Thyroid gland (tissue), 4 donors: ENCODE data around the gene HUS1. TPM values are rescaled to one million over a fixed set of nuclear protein-coding genes. Genes with fewer than 3 reads are reported as not detected.

Source experiments
- DNase-seq, 2 donors: peaks; one replicate each; pipeline ENCODE4 v3.0.0-alpha.2; 2019
- H3K27ac ChIP-seq, 3 donors: fragments of 200-600 bp; sonication (generic); 1 replicate in 2 of 3; 2 replicates in 1 of 3; pipeline ENCODE4 v1.5.1; 2016 to 2019; ENCODE audit warnings: mild to moderate bottlenecking in 1 of 3, moderate library complexity in 1 of 3
- H3K27me3 ChIP-seq: fragments of 200-600 bp; sonication (generic); one replicate; pipeline ENCODE4 v1.5.1; 2019
- H3K36me3 ChIP-seq, 2 donors: fragments of 200-600 bp; sonication (generic); one replicate each; pipeline ENCODE4 v1.5.1; 2016 to 2019
- H3K4me1 ChIP-seq, 2 donors: fragments of 200-600 bp; sonication (generic); one replicate each; pipeline ENCODE4 v1.5.1; 2017 to 2019
- H3K4me3 ChIP-seq, 3 donors: fragments of 200-600 bp; sonication (generic); replicated peaks in 1 of 3; 1 replicate in 2 of 3; 2 replicates in 1 of 3; pipeline ENCODE4 v1.5.1; 2016; ENCODE audit warnings: mild to moderate bottlenecking in 1 of 3
- H3K9me3 ChIP-seq: fragments of 200-600 bp; sonication (generic); one replicate; pipeline ENCODE4 v1.5.1; 2017
- CTCF ChIP-seq, 6 experiments: fragments of 200-600 bp in 3 of 6; fragments of 450-650 bp in 3 of 6; sonication (generic) in 3 of 6; IDR thresholded peaks; one replicate each; pipeline ENCODE4 v1.5.1; 2016 to 2019; ENCODE audit warnings: antibody characterized with exemption in 6 of 6, mild to moderate bottlenecking in 2 of 6, inconsistent platforms in 1 of 6, moderate library complexity in 1 of 6
- POLR2A ChIP-seq, 2 donors: fragments of 450-650 bp; IDR thresholded peaks; one replicate each; pipeline ENCODE4 v1.6.1; 2017; ENCODE audit warnings: antibody characterized with exemption in 2 of 2, mild to moderate bottlenecking in 2 of 2, moderate library complexity in 1 of 2
- WGBS, 2 donors: methylation state at CpG; one replicate each; pipeline ENCODE4 v1.1.5; 2017; 5-methylcytosine and 5-hydroxymethylcytosine counted together
- intact Hi-C: fragments of 100-400 bp; cut with DNase I; formaldehyde crosslinking; loops from one replicate; pipeline ENCODE4 v1.15.1; 2023
- total RNA-seq, 4 donors: library from RNA; depleted of rRNA; stranded (reverse); fragments of >200 nt; gene quantifications; one replicate each; pipeline ENCODE4 v1.2.3, GENCODE V29; 2016

Gene HUS1
- total RNA-seq, 4 donors from 2014 or later: 32.1 to 83.8 (median 39.8) TPM

- no peaks in the 10 kb centered on the region for H3K9me3 ChIP-seq
- intact Hi-C loops: loop anchor here (5.0 kb wide), 1 partner anchor 170 kb away; no protein-coding TSS in a partner anchor
- H3K4me3 ChIP-seq: no peak overlapping the region
- peak overlapping the region in 1 of 3 donors; percentile 83 for H3K27ac ChIP-seq
- peaks cover 0 to 22% of the 10 kb centered on the region in 2 donors for H3K4me1 ChIP-seq
- 87 to 93% methylated on average over 10 of the region's 10 CpGs for WGBS, 2 donors
- no peaks in the 10 kb centered on the region for H3K36me3 ChIP-seq
- no peak for TF ChIP-seq POLR2A (IDR thresholded peaks at IDR 0.05)
- TF ChIP-seq CTCF (IDR thresholded peaks at IDR 0.05): no peak
- no peak for DNase-seq
- no peaks in the 10 kb centered on the region for H3K27me3 ChIP-seq
These were observed 37.3 kb downstream of the HUS1 start for GRCh38 chr7:47942132-47942531.

GRCh38 chr7:47941136-47941844 lies 38.1 kb downstream of the HUS1 start:
- WGBS, 2 donors: 66 to 73% methylated on average over 9 of the region's 9 CpGs
- no peaks in the 10 kb centered on the region for H3K9me3 ChIP-seq
- no peak for DNase-seq
- TF ChIP-seq CTCF (IDR thresholded peaks at IDR 0.05) (no peak), POLR2A (IDR thresholded peaks at IDR 0.05) (no peak)
- peak overlapping the region; percentile 40 to 83 (median 78) for H3K27ac ChIP-seq
- no peaks in the 10 kb centered on the region for H3K27me3 ChIP-seq
- intact Hi-C loops: loop anchor here (5.0 kb wide), 1 partner anchor 171 kb away; no protein-coding TSS in a partner anchor
- H3K36me3 ChIP-seq: no peaks in the 10 kb centered on the region
- peaks cover 0 to 23% of the 10 kb centered on the region in 2 donors for H3K4me1 ChIP-seq
- H3K4me3 ChIP-seq: no peak overlapping the region

- WGBS, 2 donors: 70 to 79% methylated on average over 14 of the region's 14 CpGs
- intact Hi-C loops: loop anchor here (5.0 kb wide), 1 partner anchor 172 kb away; no protein-coding TSS in a partner anchor
- Histone ChIP-seq H3K4me1 (peaks cover 0 to 23% of the 10 kb centered on the region in 2 donors), H3K27ac (peak overlapping the region in 2 of 3 donors; percentile 78 to 83), H3K4me3 (no peak overlapping the region), H3K9me3 (no peaks in the 10 kb centered on the region), H3K27me3 (no peaks in the 10 kb centered on the region), H3K36me3 (no peaks in the 10 kb centered on the region)
- DNase-seq: peak in 1 of 2 donors; percentile 9
- TF ChIP-seq POLR2A (IDR thresholded peaks at IDR 0.05) (no peak), CTCF (IDR thresholded peaks at IDR 0.05) (no peak)
These were observed 39.1 kb downstream of the HUS1 start for GRCh38 chr7:47940088-47941013.

GRCh38 chr7:47939425-47940036 lies 39.9 kb downstream of the HUS1 start:
- WGBS, 2 donors: 95 to 97% methylated on average over 6 to 7 of the region's 7 CpGs
- peaks cover 0 to 23% of the 10 kb centered on the region in 2 donors for H3K4me1 ChIP-seq
- H3K9me3 ChIP-seq: no peaks in the 10 kb centered on the region
- H3K27me3 ChIP-seq: no peaks in the 10 kb centered on the region
- TF ChIP-seq CTCF (IDR thresholded peaks at IDR 0.05) (no peak), POLR2A (IDR thresholded peaks at IDR 0.05) (no peak)
- no peak for DNase-seq
- H3K4me3 ChIP-seq: no peak overlapping the region
- H3K36me3 ChIP-seq: no peaks in the 10 kb centered on the region
- intact Hi-C loops: loop anchor here (5.0 kb wide), 1 partner anchor 173 kb away; no protein-coding TSS in a partner anchor
- peak overlapping the region in 2 of 3 donors; percentile 78 to 83 for H3K27ac ChIP-seq
